Large intestine (tissue), 3 donors: ENCODE results near the gene CMC2. TPM values are rescaled to one million over a fixed set of nuclear protein-coding genes. Genes with fewer than 3 reads are reported as not detected.

ENCODE experiments used
- DNase-seq, 2 donors: peaks; one replicate each; pipeline versions ENCODE4 v3.0.0 to v3.0.0-alpha.2; 2013
- H3K27ac ChIP-seq: one replicate; pipeline ENCODE4 v1.5.1; 2013; ENCODE audit warnings: low read length
- H3K27me3 ChIP-seq: 2 replicates; pipeline ENCODE4 v1.6.1; 2013; ENCODE audit warnings: low read length; ENCODE audit not compliant: control insufficient read depth, insufficient read depth
- H3K36me3 ChIP-seq: 2 replicates; pipeline ENCODE4 v1.6.1; 2013; ENCODE audit warnings: low read length; ENCODE audit not compliant: control insufficient read depth, insufficient read depth
- H3K4me1 ChIP-seq: one replicate; pipeline ENCODE4 v1.6.1; 2013; ENCODE audit warnings: low read length; ENCODE audit not compliant: control insufficient read depth, insufficient read depth
- H3K4me3 ChIP-seq: one replicate; pipeline ENCODE4 v1.5.1; 2013; ENCODE audit warnings: low read length
- H3K9me3 ChIP-seq: one replicate; pipeline ENCODE4 v1.6.1; 2013; ENCODE audit warnings: mild to moderate bottlenecking, low read depth, low read length, moderate library complexity; ENCODE audit not compliant: control insufficient read depth
- WGBS: methylation state at CpG from one replicate; pipeline ENCODE4 v1.1.5; 2013; ENCODE audit warnings: low lambda C conversion rate; ENCODE audit not compliant: insufficient coverage; 5-methylcytosine and 5-hydroxymethylcytosine counted together
- polyA plus RNA-seq: library from polyadenylated mRNA; unstranded; fragments of 120-200 nt; gene quantifications from one replicate; pipeline ENCODE4 v1.2.1, GENCODE V29; 2013

CMC2 gene
- polyA plus RNA-seq, 1 donor: 56.1 TPM

GRCh38 chr16:80992676-80993293 is 13.9 kb downstream of the CMC2 start:
- Histone ChIP-seq H3K27me3 (no peaks in the 10 kb centered on the region), H3K36me3 (peaks cover 2% of the 10 kb centered on the region), H3K9me3 (no peaks in the 10 kb centered on the region), H3K4me1 (peaks cover 3% of the 10 kb centered on the region), H3K4me3 (no peak overlapping the region), H3K27ac (peak overlapping the region; percentile 9)
- DNase-seq: no peak
- 78% methylated on average over 1 of the region's 3 CpGs for WGBS

GRCh38 chr16:80991792-80992430 is 14.8 kb downstream of the CMC2 start:
- Histone ChIP-seq H3K36me3 (peaks cover 2% of the 10 kb centered on the region), H3K27ac (no peak overlapping the region), H3K9me3 (no peaks in the 10 kb centered on the region), H3K4me3 (no peak overlapping the region), H3K4me1 (peaks cover 3% of the 10 kb centered on the region), H3K27me3 (no peaks in the 10 kb centered on the region)
- DNase-seq: no peak
- WGBS: 67% methylated on average over 3 of the region's 6 CpGs

- no peak for DNase-seq
- Histone ChIP-seq H3K27me3 (no peaks in the 10 kb centered on the region), H3K27ac (no peak overlapping the region), H3K9me3 (no peaks in the 10 kb centered on the region), H3K4me3 (no peak overlapping the region), H3K4me1 (peaks cover 3% of the 10 kb centered on the region), H3K36me3 (peaks cover 2% of the 10 kb centered on the region)
- WGBS: no CpG with 5 or more reads among the region's 2 CpGs
Measured at GRCh38 chr16:80990978-80991377, 15.7 kb downstream of the CMC2 start.

DNA sequence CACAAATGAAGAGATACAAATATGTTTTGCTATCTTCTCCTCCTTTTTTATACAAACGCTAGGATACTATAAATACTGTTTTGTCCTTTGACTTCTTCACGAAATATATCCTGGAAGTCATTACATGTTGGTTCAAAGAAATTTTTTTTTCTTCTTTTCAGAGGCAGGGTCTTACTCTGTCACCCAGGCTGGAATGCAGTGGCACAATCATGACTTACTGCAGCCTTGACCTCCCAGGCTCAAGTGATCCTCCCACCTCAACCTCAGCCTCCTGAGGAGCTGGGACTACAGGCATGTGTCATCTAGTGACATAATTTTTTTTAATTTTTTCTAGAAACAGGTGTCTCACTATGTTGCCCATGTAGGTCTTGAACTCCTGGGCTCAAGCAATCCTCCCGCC is 16.1 kb downstream of the CMC2 start:
- 100% methylated on average over 1 of the region's 3 CpGs for WGBS
- peaks cover 3% of the 10 kb centered on the region for H3K4me1 ChIP-seq
- H3K4me3 ChIP-seq: no peak overlapping the region
- no peaks in the 10 kb centered on the region for H3K27me3 ChIP-seq
- no peak overlapping the region for H3K27ac ChIP-seq
- no peak for DNase-seq
- H3K9me3 ChIP-seq: no peaks in the 10 kb centered on the region
- peaks cover 2% of the 10 kb centered on the region for H3K36me3 ChIP-seq

GRCh38 chr16:80989801-80990200 is 16.9 kb downstream of the CMC2 start:
- Histone ChIP-seq H3K4me3 (no peak overlapping the region), H3K9me3 (no peaks in the 10 kb centered on the region), H3K27me3 (no peaks in the 10 kb centered on the region), H3K36me3 (peaks cover 2% of the 10 kb centered on the region), H3K27ac (no peak overlapping the region), H3K4me1 (peaks cover 3% of the 10 kb centered on the region)
- DNase-seq: no peak
- 0% methylated on average over 1 of the region's 2 CpGs for WGBS

- Histone ChIP-seq H3K4me1 (no peaks in the 10 kb centered on the region), H3K4me3 (no peak overlapping the region), H3K27me3 (no peaks in the 10 kb centered on the region), H3K36me3 (peaks cover 2% of the 10 kb centered on the region), H3K27ac (no peak overlapping the region), H3K9me3 (no peaks in the 10 kb centered on the region)
- 96% methylated on average over 4 of the region's 7 CpGs for WGBS
- no peak for DNase-seq
Measured at GRCh38 chr16:80988756-80989155, 17.9 kb downstream of the CMC2 start.

GRCh38 chr16:80986557-80986956 is 20.1 kb downstream of the CMC2 start:
- H3K4me1 ChIP-seq: no peaks in the 10 kb centered on the region
- no peak overlapping the region for H3K4me3 ChIP-seq
- H3K9me3 ChIP-seq: no peaks in the 10 kb centered on the region
- peaks cover 2% of the 10 kb centered on the region for H3K36me3 ChIP-seq
- H3K27me3 ChIP-seq: no peaks in the 10 kb centered on the region
- 91% methylated on average over 1 of the region's 2 CpGs for WGBS
- no peak for DNase-seq
- no peak overlapping the region for H3K27ac ChIP-seq

GRCh38 chr16:80985611-80986010 is 21.1 kb downstream of the CMC2 start:
- H3K9me3 ChIP-seq: no peaks in the 10 kb centered on the region
- 31% methylated on average over 2 of the region's 2 CpGs for WGBS
- no peak overlapping the region for H3K27ac ChIP-seq

GRCh38 chr16:80984124-80984892 is 22.4 kb downstream of the CMC2 start:
- no peak for DNase-seq
- Histone ChIP-seq H3K9me3 (no peaks in the 10 kb centered on the region), H3K4me3 (no peak overlapping the region), H3K27ac (no peak overlapping the region), H3K36me3 (peaks cover 6% of the 10 kb centered on the region), H3K27me3 (no peaks in the 10 kb centered on the region), H3K4me1 (no peaks in the 10 kb centered on the region)
- 62% methylated on average over 3 of the region's 6 CpGs for WGBS

More at GRCh38 chr16:80985611-80986010, 21.1 kb downstream of the CMC2 start:
- no peak for DNase-seq
- no peak overlapping the region for H3K4me3 ChIP-seq
- peaks cover under 1% of the 10 kb centered on the region for H3K36me3 ChIP-seq
- no peaks in the 10 kb centered on the region for H3K27me3 ChIP-seq
- no peaks in the 10 kb centered on the region for H3K4me1 ChIP-seq

DNA sequence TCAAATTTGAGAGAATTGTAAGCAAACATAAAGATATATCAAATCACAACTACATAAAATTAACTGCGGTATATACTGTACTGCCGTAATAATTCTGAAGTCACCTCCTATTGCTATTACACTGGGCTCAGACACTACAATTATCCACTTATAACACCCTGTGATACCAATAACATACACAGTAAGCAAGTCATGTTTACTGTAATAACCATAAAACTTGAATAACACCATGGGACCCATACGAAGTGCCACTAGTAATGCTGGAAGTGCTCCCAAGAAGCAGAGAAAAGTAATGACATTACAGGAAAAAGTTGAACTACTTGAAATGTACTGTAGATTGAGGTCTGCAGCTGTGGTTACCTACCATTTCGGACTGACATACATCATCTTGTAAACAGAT is 24.0 kb downstream of the CMC2 start:
- Histone ChIP-seq H3K27me3 (no peaks in the 10 kb centered on the region), H3K4me1 (no peaks in the 10 kb centered on the region), H3K4me3 (no peak overlapping the region), H3K36me3 (peaks cover 6% of the 10 kb centered on the region), H3K9me3 (no peaks in the 10 kb centered on the region), H3K27ac (no peak overlapping the region)
- no peak for DNase-seq
- 83% methylated on average over 1 of the region's 4 CpGs for whole genome bisulfite sequencing
